ENCODE data around the gene QPCT.

- TF ChIP-seq CTCF (IDR thresholded peaks at IDR 0.05; ENCODE audit: poor library complexity), result no peak
- no peak for TF ChIP-seq EZH2 (IDR thresholded peaks at IDR 0.05; ENCODE audit: borderline replicate concordance)
- no peak for TF ChIP-seq EZH2phosphoT487 (IDR thresholded peaks at IDR 0.05; ENCODE audit: low read depth, severe bottlenecking, unreplicated experiment)
Observed at GRCh38 chr2:37357069-37357468, 12.6 kb downstream of the QPCT start.

Measured in hepatocyte (in vitro differentiated cells).